HFFc6 (cell line): ENCODE data around the gene ASXL3. TPM values are rescaled to one million over a fixed set of nuclear protein-coding genes. Genes with fewer than 3 reads are reported as not detected.

Experiments
- DNase-seq: peaks from one replicate; pipeline ENCODE4 v3.0.0-alpha.2; 2018
- H3K27ac Mint-ChIP-seq: 2 replicates; pipeline ENCODE4 v1.8.0; 2020; ENCODE audit warnings: mild to moderate bottlenecking, mixed read lengths
- H3K27me3 Mint-ChIP-seq: 2 replicates; pipeline ENCODE4 v1.8.0; 2021; ENCODE audit warnings: mild to moderate bottlenecking, moderate library complexity, mixed read lengths; ENCODE audit not compliant: insufficient read depth
- H3K36me3 Mint-ChIP-seq: 2 replicates; pipeline ENCODE4 v1.8.0; 2021; ENCODE audit warnings: low read depth, mixed read lengths
- H3K4me1 Mint-ChIP-seq: 2 replicates; pipeline ENCODE4 v1.8.0; 2020; ENCODE audit warnings: low read depth, mixed read lengths
- H3K4me3 Mint-ChIP-seq: 2 replicates; pipeline ENCODE4 v1.8.0; 2020; ENCODE audit warnings: mild to moderate bottlenecking, moderate library complexity, mixed read lengths
- H3K9me3 Mint-ChIP-seq: 2 replicates; pipeline ENCODE4 v1.8.0; 2020; ENCODE audit warnings: mild to moderate bottlenecking, mixed read lengths
- total RNA-seq, 6 experiments: library from RNA; stranded (reverse); fragmentation: NEBNext Ultra II Directional; extraction: Animal tissue kit (Norgen Biotek cat#: 25700); gene quantifications; 2 replicates in 1 of 6; 3 replicates in 5 of 6; pipeline ENCODE4 v1.2.3, GENCODE V29; 2021
- TF ChIP-seq, protein P1 (sequence below): fragments of 200-600 bp; sonication (generic); IDR thresholded peaks from 2 replicates; pipeline ENCODE4 v1.5.0; 2021; ENCODE audit warnings: antibody characterized with exemption, mild to moderate bottlenecking

Gene ASXL3
- total RNA-seq, 6 experiments from 2014 or later, result not detected

DNA sequence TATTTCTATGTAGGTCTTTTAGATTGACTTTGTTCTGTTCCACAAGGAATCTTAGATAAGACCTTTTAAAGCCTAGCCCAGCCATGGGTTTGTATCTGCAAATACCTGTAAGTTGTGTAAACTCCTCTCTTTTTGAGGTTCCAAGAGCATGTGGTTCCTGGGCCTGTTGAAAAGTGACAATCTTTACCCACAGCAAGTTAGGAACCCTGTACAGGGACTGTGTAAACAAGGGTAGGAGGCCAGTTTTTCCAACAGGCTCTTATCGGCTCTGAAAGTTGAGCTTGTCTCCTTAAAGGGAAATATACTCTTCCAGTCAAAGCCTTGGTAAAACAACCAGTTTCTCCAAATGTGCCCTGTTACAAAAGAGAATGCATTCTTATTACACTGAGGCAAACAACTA, 15.3 kb upstream of the ASXL3 start:
- Mint-ChIP-seq H3K27ac (no peak overlapping the region), H3K36me3 (peaks cover 4% of the 10 kb centered on the region; the same call in 1 of the 2 replicates), H3K4me3 (no peak overlapping the region), H3K4me1 (no peaks in the 10 kb centered on the region), H3K27me3 (no peaks in the 10 kb centered on the region), H3K9me3 (peaks cover 29% of the 10 kb centered on the region)
- DNase-seq, result no peak
- TF ChIP-seq, protein P1, sequence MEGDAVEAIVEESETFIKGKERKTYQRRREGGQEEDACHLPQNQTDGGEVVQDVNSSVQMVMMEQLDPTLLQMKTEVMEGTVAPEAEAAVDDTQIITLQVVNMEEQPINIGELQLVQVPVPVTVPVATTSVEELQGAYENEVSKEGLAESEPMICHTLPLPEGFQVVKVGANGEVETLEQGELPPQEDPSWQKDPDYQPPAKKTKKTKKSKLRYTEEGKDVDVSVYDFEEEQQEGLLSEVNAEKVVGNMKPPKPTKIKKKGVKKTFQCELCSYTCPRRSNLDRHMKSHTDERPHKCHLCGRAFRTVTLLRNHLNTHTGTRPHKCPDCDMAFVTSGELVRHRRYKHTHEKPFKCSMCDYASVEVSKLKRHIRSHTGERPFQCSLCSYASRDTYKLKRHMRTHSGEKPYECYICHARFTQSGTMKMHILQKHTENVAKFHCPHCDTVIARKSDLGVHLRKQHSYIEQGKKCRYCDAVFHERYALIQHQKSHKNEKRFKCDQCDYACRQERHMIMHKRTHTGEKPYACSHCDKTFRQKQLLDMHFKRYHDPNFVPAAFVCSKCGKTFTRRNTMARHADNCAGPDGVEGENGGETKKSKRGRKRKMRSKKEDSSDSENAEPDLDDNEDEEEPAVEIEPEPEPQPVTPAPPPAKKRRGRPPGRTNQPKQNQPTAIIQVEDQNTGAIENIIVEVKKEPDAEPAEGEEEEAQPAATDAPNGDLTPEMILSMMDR, result no peak

DNA sequence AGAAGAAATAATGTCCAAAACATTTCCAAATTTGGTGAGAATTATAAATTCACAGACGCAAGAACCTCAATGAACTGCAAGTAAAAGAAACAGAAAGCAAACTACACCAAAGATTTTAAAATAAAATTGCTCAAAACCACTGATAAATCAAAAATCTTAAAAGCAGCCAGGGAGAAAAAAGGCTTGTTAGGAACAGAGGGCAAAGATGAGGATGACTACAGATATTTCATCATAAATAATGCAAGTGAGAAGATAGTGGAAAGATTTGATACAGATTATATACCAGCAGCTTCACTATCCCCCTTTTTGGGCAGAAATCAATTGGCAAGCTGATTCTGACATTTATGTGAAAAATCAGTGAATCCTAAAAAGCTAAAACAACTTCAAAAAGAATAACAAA, 10.3 kb upstream of the ASXL3 start:
- no peak for DNase-seq
- no peaks in the 10 kb centered on the region; the same call in 1 of the 2 replicates for H3K27me3 Mint-ChIP-seq
- H3K36me3 Mint-ChIP-seq, result no peaks in the 10 kb centered on the region; the same call in 1 of the 2 replicates
- no peaks in the 10 kb centered on the region for H3K4me1 Mint-ChIP-seq
- TF ChIP-seq, protein P1, result no peak
- H3K27ac Mint-ChIP-seq, result no peak overlapping the region
- peaks cover 36% of the 10 kb centered on the region for H3K9me3 Mint-ChIP-seq
- no peak overlapping the region for H3K4me3 Mint-ChIP-seq

DNA sequence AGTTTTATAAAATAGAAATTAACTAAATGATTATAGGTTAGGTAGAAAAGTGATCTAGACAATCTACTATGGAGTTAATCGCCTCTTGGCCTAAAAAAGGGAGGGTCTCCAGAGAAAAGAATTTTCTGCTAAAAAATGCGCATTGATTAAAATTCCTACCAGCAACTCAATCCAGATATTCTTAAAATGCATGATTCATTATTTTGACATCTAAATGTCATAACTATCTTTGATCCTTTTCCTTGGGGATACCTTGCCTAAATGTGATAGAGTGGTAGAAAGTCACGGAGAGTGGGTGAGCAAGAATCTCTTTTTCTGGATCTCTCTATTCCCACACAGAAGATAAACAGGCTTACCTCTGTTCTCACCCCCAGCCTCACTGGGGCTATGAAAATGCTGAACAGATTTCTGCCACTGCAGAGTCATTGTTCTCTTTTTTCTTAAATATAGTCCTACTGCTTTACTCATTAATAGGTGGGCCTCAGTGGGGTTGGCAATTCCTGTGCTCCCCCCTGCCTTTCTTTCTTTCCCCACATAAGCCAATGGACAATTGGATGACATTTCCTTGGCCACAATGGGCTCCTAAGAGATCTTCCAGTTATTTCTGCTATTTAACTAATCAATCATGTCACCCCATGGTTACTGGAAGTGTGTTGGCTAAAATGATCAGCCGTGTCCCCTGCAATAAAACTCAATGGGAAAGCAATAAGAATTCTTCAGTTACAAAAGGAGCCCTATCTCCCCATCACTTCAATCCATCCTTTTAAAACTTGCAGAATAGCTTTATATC, 5.8 kb upstream of the ASXL3 start:
- peaks cover 26% of the 10 kb centered on the region for H3K9me3 Mint-ChIP-seq
- H3K36me3 Mint-ChIP-seq, result no peaks in the 10 kb centered on the region; the same call in 1 of the 2 replicates
- no peak overlapping the region for H3K4me3 Mint-ChIP-seq
- no peak overlapping the region for H3K27ac Mint-ChIP-seq
- no peak for DNase-seq
- no peaks in the 10 kb centered on the region; the same call in none of the 2 replicates for H3K27me3 Mint-ChIP-seq
- no peaks in the 10 kb centered on the region for H3K4me1 Mint-ChIP-seq
- TF ChIP-seq, protein P1, result no peak

DNA sequence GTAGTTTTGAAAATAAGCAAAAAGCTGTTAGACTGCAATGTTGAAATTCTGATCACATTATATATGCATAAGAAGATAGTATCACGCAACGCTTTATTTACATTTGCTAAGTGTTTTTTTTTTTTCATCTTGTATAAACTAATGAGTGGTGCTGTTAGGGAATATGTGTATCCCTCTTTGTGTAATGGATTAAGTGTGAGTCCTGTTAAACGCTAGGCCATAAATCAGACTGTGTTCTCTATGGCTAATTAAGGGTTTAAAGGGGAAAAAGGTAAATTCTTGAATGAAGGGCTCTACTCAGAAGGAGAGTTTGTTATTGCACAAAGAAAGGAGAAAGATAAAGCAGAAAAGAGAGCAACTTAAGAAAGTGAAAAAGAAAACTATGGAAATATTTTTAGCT, 4.8 kb upstream of the ASXL3 start:
- H3K27ac Mint-ChIP-seq, result no peak overlapping the region
- H3K36me3 Mint-ChIP-seq, result peaks cover 5% of the 10 kb centered on the region
- peaks cover 5% of the 10 kb centered on the region; the same call in 1 of the 2 replicates for H3K4me1 Mint-ChIP-seq
- no peak for DNase-seq
- no peak overlapping the region for H3K4me3 Mint-ChIP-seq
- peaks cover 23% of the 10 kb centered on the region for H3K9me3 Mint-ChIP-seq
- TF ChIP-seq, protein P1, result no peak
- peaks cover 4% of the 10 kb centered on the region for H3K27me3 Mint-ChIP-seq

DNA sequence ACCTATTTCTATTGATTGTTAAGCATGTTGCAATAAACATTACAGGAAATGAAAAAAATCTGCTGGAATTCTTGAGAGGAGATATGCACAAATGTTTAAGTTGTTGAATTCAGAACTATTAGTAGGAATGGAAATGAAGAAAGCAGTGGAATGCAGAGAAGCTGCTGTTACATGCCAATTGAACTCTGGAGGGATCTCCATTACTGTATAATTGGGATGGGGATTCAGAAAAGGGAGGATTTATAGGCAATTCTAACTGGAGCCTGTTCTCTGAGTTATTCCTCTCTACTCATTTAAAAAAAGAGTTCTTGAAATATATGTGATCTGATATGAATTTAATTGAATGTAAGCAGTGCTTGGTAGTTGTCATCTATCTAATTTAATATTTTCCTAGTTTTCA, 2.6 kb upstream of the ASXL3 start:
- Mint-ChIP-seq H3K4me1 (peaks cover 5% of the 10 kb centered on the region; the same call in 1 of the 2 replicates), H3K36me3 (peaks cover 5% of the 10 kb centered on the region; the same call in 1 of the 2 replicates), H3K27ac (no peak overlapping the region), H3K9me3 (peaks cover 19% of the 10 kb centered on the region), H3K4me3 (no peak overlapping the region), H3K27me3 (peaks cover 4% of the 10 kb centered on the region)
- TF ChIP-seq, protein P1, result no peak
- no peak for DNase-seq
